ENCODE results near the gene GALNT9. TPM values are rescaled to one million over a fixed set of nuclear protein-coding genes. Genes with fewer than 3 reads are reported as not detected.

GALNT9 gene
- total and polyA plus RNA-seq, 2 experiments from 2014 or later, result 3.9 to 4.7 TPM

GRCh38 chr12:132278401-132279183 is 50.8 kb downstream of the GALNT9 start:
- Histone ChIP-seq H4K20me1 (ENCODE audit: insufficient read depth, poor library complexity, severe bottlenecking) (no peaks in the 10 kb centered on the region), H3K27ac (no peak overlapping the region), H3K4me1 (ENCODE audit: insufficient read depth) (peaks cover 3% of the 10 kb centered on the region), H3K9me2 (replicated peaks; ENCODE audit: insufficient read depth) (no peaks in the 10 kb centered on the region), H3K9me3 (ENCODE audit: low read depth) (no peaks in the 10 kb centered on the region), H2AFZ (no peak overlapping the region), H3K4me2 (no peak overlapping the region), H3K36me3 (replicated peaks; ENCODE audit: insufficient read depth, low read depth) (no peaks in the 10 kb centered on the region), H3K27me3 (peaks cover 14% of the 10 kb centered on the region), H3K4me3 (no peak overlapping the region), H3K79me2 (no peaks in the 10 kb centered on the region)
- TF ChIP-seq CTCF (IDR thresholded peaks at IDR 0.05; ENCODE audit: poor library complexity), result no peak
- TF ChIP-seq EZH2phosphoT487 (IDR thresholded peaks at IDR 0.05; ENCODE audit: low read depth, severe bottlenecking, unreplicated experiment), result no peak
- no peak for TF ChIP-seq EZH2 (IDR thresholded peaks at IDR 0.05; ENCODE audit: borderline replicate concordance)
- DNase-seq (ENCODE audit: low spot score), result no peak
- 87% methylated on average over 24 of the region's 38 CpGs for WGBS (ENCODE audit: low lambda C conversion rate, missing lambda C conversion rate)

- Histone ChIP-seq H3K36me3 (replicated peaks; ENCODE audit: insufficient read depth, low read depth) (no peaks in the 10 kb centered on the region), H3K4me1 (ENCODE audit: insufficient read depth) (peaks cover 3% of the 10 kb centered on the region), H3K4me2 (no peak overlapping the region), H3K9me3 (ENCODE audit: low read depth) (no peaks in the 10 kb centered on the region), H4K20me1 (ENCODE audit: insufficient read depth, poor library complexity, severe bottlenecking) (no peaks in the 10 kb centered on the region), H3K4me3 (no peak overlapping the region), H3K79me2 (no peaks in the 10 kb centered on the region), H3K27ac (no peak overlapping the region), H3K9me2 (replicated peaks; ENCODE audit: insufficient read depth) (no peaks in the 10 kb centered on the region), H2AFZ (no peak overlapping the region), H3K27me3 (peaks cover 14% of the 10 kb centered on the region)
- 72% methylated on average over 10 of the region's 12 CpGs for WGBS (ENCODE audit: low lambda C conversion rate, missing lambda C conversion rate)
- no peak for DNase-seq (ENCODE audit: low spot score)
- TF ChIP-seq EZH2 (IDR thresholded peaks at IDR 0.05; ENCODE audit: borderline replicate concordance), result no peak
- TF ChIP-seq EZH2phosphoT487 (IDR thresholded peaks at IDR 0.05; ENCODE audit: low read depth, severe bottlenecking, unreplicated experiment), result no peak
- TF ChIP-seq CTCF (IDR thresholded peaks at IDR 0.05; ENCODE audit: poor library complexity), result no peak
Measured at GRCh38 chr12:132277949-132278348, 51.4 kb downstream of the GALNT9 start.

GRCh38 chr12:132277374-132277941 is 51.9 kb downstream of the GALNT9 start:
- WGBS (ENCODE audit: low lambda C conversion rate, missing lambda C conversion rate), result 80% methylated on average over 28 of the region's 31 CpGs
- Histone ChIP-seq H3K27ac (no peak overlapping the region), H3K27me3 (peaks cover 14% of the 10 kb centered on the region), H3K4me3 (no peak overlapping the region), H3K4me1 (ENCODE audit: insufficient read depth) (peaks cover 3% of the 10 kb centered on the region), H3K36me3 (replicated peaks; ENCODE audit: insufficient read depth, low read depth) (no peaks in the 10 kb centered on the region), H4K20me1 (ENCODE audit: insufficient read depth, poor library complexity, severe bottlenecking) (no peaks in the 10 kb centered on the region), H3K79me2 (no peaks in the 10 kb centered on the region), H3K4me2 (no peak overlapping the region), H2AFZ (no peak overlapping the region), H3K9me2 (replicated peaks; ENCODE audit: insufficient read depth) (no peaks in the 10 kb centered on the region), H3K9me3 (ENCODE audit: low read depth) (no peaks in the 10 kb centered on the region)
- TF ChIP-seq CTCF (IDR thresholded peaks at IDR 0.05; ENCODE audit: poor library complexity) (no peak), EZH2 (IDR thresholded peaks at IDR 0.05; ENCODE audit: borderline replicate concordance) (no peak), EZH2phosphoT487 (IDR thresholded peaks at IDR 0.05; ENCODE audit: low read depth, severe bottlenecking, unreplicated experiment) (no peak)
- DNase-seq (ENCODE audit: low spot score), result no peak

All from hepatocyte (in vitro differentiated cells).